ENCODE data around the gene ACAA1.

ACAA1 gene

GRCh38 chr3:38126121-38126892, 10.6 kb downstream of the ACAA1 start:
- H3K27ac ChIP-seq: no peak overlapping the region

GRCh38 chr3:38125305-38126120, 11.4 kb downstream of the ACAA1 start:
- peak in 1 of 2 donors; percentile 53 for DNase-seq
- no peak overlapping the region for H3K27ac ChIP-seq
- no peaks in the 10 kb centered on the region for H3K4me1 ChIP-seq
- H3K27me3 ChIP-seq: no peaks in the 10 kb centered on the region
- no peaks in the 10 kb centered on the region for H3K9me3 ChIP-seq
- peaks cover 62 to 100% (median 95%) of the 10 kb centered on the region in 3 donors for H3K36me3 ChIP-seq
- no peak overlapping the region for H3K4me3 ChIP-seq
- TF ChIP-seq CTCF (IDR thresholded peaks at IDR 0.05): no peak
- intact Hi-C loops (cut with DNase I; ENCODE audit: low total_unique reads): loop anchor here (10.0 kb wide), 2 partner anchors 129 to 219 kb away; partner anchors contain the start of gene XYLB

More at GRCh38 chr3:38126121-38126892, 10.6 kb downstream of the ACAA1 start:
- no peak for TF ChIP-seq CTCF (IDR thresholded peaks at IDR 0.05)
- intact Hi-C loops (cut with DNase I; ENCODE audit: low total_unique reads): loop anchor here (10.0 kb wide), 2 partner anchors 128 to 218 kb away; partner anchors contain the start of gene XYLB
- no peaks in the 10 kb centered on the region for H3K27me3 ChIP-seq
- no peaks in the 10 kb centered on the region for H3K9me3 ChIP-seq
- H3K36me3 ChIP-seq: peaks cover 70 to 100% (median 98%) of the 10 kb centered on the region in 3 donors
- no peaks in the 10 kb centered on the region for H3K4me1 ChIP-seq
- no peak overlapping the region for H3K4me3 ChIP-seq
- no peak for DNase-seq

DNA sequence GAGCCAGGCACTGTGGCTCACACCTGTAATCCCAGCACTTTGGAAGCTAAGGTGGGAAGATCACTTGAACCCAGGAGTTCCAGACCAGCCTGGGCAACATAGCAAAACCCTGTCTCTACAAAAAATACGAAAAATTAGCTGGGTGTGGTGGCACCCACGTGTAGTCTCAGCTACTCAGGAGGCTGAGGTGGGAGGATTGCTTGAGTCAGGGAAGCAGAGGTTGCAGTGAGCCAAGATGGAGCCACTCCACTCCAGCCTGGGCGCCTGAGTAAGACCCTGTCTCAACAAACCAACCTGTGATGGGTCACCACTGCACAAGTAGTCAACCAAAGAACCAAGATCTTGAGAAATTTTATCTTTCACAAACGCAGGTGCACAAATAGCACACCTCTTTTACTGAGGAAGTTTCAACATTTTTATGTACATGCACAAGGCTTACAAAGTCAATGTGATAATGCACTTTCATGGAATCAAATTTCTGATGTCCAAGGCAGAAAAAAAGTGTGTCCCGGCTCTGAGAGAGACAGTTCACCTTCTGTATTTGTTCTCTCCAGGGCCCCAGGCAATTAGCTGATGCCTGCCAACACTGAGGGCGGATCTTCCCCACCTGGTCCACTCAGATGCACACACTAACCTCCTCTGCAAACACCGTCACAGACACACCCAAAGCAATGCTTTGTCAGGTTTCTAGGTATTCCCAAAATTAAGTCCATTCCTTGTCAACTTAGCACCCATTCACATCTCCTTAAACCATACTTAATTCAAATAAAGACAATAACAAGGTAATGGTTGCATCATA, 12.4 kb downstream of the ACAA1 start:
- H3K36me3 ChIP-seq: peaks cover 54 to 100% (median 92%) of the 10 kb centered on the region in 3 donors
- no peak for DNase-seq
- no peak overlapping the region for H3K27ac ChIP-seq
- H3K4me3 ChIP-seq: no peak overlapping the region
- intact Hi-C loops (cut with DNase I; ENCODE audit: low total_unique reads): loop anchor here (10.0 kb wide), 2 partner anchors 130 to 220 kb away; partner anchors contain the start of gene XYLB
- TF ChIP-seq CTCF (IDR thresholded peaks at IDR 0.05): no peak
- H3K4me1 ChIP-seq: no peaks in the 10 kb centered on the region
- H3K9me3 ChIP-seq: no peaks in the 10 kb centered on the region
- H3K27me3 ChIP-seq: no peaks in the 10 kb centered on the region

DNA sequence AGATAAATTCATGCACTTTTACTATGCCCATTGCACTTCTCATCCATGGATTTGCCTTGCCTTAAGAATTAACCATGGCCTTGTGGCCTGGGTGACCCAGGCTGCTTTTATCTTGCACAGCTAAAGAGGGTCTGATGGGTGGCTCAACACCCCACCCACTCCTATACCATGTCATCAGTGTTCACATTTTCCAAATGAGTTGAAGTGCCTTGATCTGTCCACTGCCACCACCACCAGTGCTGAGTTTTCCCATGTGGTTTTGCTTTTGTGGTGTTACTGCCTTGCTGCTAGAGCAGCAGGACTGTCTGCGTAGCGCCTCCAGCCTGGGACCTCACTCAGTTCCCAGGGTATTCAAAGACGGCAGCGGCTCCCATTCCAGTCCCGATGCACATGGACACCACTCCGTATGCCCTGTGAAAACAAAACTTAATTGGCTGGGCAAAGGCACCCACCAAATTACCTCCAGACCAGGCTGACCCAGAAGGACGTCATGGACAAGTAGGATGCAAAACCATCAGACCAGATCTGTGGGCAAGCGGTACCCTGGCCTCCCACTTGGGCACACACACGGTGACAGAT, 14.1 kb downstream of the ACAA1 start:
- peak in 1 of 2 donors; percentile 64 for DNase-seq
- intact Hi-C loops (cut with DNase I; ENCODE audit: low total_unique reads): loop anchor here (10.0 kb wide), 2 partner anchors 132 to 222 kb away; partner anchors contain the start of gene XYLB

More for the DNA sequence above, 14.1 kb downstream of the ACAA1 start:
- no peaks in the 10 kb centered on the region for H3K27me3 ChIP-seq
- H3K9me3 ChIP-seq: no peaks in the 10 kb centered on the region
- H3K4me3 ChIP-seq: no peak overlapping the region
- H3K36me3 ChIP-seq: peaks cover 37 to 93% (median 75%) of the 10 kb centered on the region in 3 donors
- no peaks in the 10 kb centered on the region for H3K4me1 ChIP-seq
- H3K27ac ChIP-seq: no peak overlapping the region
- TF ChIP-seq CTCF (IDR thresholded peaks at IDR 0.05): no peak

Data from tibial artery (tissue), 4 donors.